Ovary (tissue), 9 donors: Measurements from ENCODE around the gene SGMS1. TPM values are rescaled to one million over a fixed set of nuclear protein-coding genes. Genes with fewer than 3 reads are reported as not detected.
"Not testable (repeated sequence)": the region's sequence is repeated elsewhere in the genome, so short reads cannot be mapped to it uniquely, and the experiment has no call there.

Experiments used
- DNase-seq, 5 donors: peaks; one replicate each; pipeline ENCODE4 v3.0.0-alpha.2; 2019 to 2020
- H3K27ac ChIP-seq, 2 donors: fragments of 200-600 bp; one replicate each; pipeline versions ENCODE4 v1.5.1 to v1.8.0; 2019 to 2022
- H3K27me3 ChIP-seq: fragments of 200-600 bp; one replicate; pipeline ENCODE4 v1.8.0; 2022
- H3K36me3 ChIP-seq: fragments of 200-600 bp; sonication (generic); one replicate; pipeline ENCODE4 v1.5.1; 2019
- H3K4me1 ChIP-seq: one replicate; pipeline ENCODE4 v1.8.1; 2013; ENCODE audit warnings: mild to moderate bottlenecking, moderate library complexity; ENCODE audit not compliant: insufficient read depth
- H3K4me3 ChIP-seq: fragments of 200-600 bp; sonication (generic); one replicate; pipeline ENCODE4 v1.5.1; 2017
- H3K9me3 ChIP-seq, 2 donors: fragments of 200-600 bp in 1 of 2; sonication (generic) in 1 of 2; one replicate each; pipeline versions ENCODE4 v1.5.1 to v1.8.1; 2013 to 2019; ENCODE audit warnings: mild to moderate bottlenecking in 1 of 2, moderate library complexity in 1 of 2
- CTCF ChIP-seq, 3 donors: fragments of 450-650 bp in 2 of 3; fragments of 200-600 bp in 1 of 3; IDR thresholded peaks; one replicate each; pipeline versions ENCODE4 v1.5.1 to v1.8.0; 2016 to 2022; ENCODE audit warnings: antibody characterized with exemption in 3 of 3, mild to moderate bottlenecking in 1 of 3
- EP300 ChIP-seq: sonication (generic); formaldehyde crosslinking; IDR thresholded peaks from one replicate; pipeline ENCODE4 v1.6.1; 2017; ENCODE audit warnings: antibody characterized with exemption
- POLR2A ChIP-seq: fragments of 450-650 bp; IDR thresholded peaks from one replicate; pipeline ENCODE4 v1.6.1; 2017; ENCODE audit warnings: antibody characterized with exemption, mild to moderate bottlenecking, moderate library complexity
- WGBS, 3 donors: extraction: QIAGEN DNeasy Blood & Tissue Kit in 1 of 3; methylation state at CpG; one replicate each; pipeline versions ENCODE4 v1.1.5 to v1.1.7; 2013 to 2017; 5-methylcytosine and 5-hydroxymethylcytosine counted together
- intact Hi-C, 4 donors: fragments of 100-400 bp; cut with DNase I; formaldehyde crosslinking; loops; one replicate each; pipeline versions ENCODE4 v1.11.0 to v1.15.1; 2022 to 2023
- polyA plus RNA-seq, 2 donors: library from polyadenylated mRNA; stranded (reverse); fragments of 200-250 nt in 1 of 2; fragments of 350-450 nt in 1 of 2; fragmentation: Illumina TruSeq in 1 of 2; extraction: RNeasy Lipid Tissue Mini Kit (QIAGEN cat#74804) in 1 of 2; gene quantifications; one replicate each; pipeline ENCODE4 v1.2.3, GENCODE V29; 2013 to 2014
- total RNA-seq, 7 donors: library from RNA; depleted of rRNA in 2 of 7; stranded (reverse); fragments of >200 nt in 2 of 7; fragmentation: NEBNext Ultra II Directional in 3 of 7; extraction: Animal tissue kit (Norgen Biotek cat#: 25700) in 3 of 7; gene quantifications; one replicate each; pipeline versions ENCODE4 v1.1.0 to v1.2.4, GENCODE V29; 2016 to 2023
- donor health status: DM: no; HTN: no; CAD: no; lungs with moderate emphysema.
- donor health status: DM: no; HTN: no; CAD: no.
- donor health status: Bipolar disorder and iron deficiency.
- donor health status: DM: yes; HTN: yes; CAD: no.
- donor health status: DM: no; HTN: no; CAD: no.
- donor health status: DM: yes; HTN: yes; CAD: no.

The SGMS1 gene
- total and polyA plus RNA-seq, 9 donors: 15.6 to 90.0 (median 39.0) TPM

DNA sequence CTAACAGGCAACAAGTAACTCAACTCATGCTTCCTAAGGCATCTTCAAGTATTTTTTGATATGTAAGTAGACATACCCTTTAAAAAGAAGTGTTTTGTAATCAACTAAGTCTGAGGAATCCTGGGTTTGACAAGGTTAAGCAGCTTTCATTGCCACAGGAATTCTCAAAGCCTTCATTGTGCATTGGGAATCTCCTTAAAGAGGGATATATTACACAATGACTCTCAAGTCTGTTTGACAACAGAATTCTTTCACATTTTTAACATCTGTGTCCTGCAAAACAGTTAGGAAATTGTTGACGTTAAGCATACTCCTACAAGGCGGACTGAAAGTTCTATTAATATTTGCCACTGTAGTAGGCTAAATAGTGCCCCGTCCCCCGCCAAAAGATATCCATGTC lies 71.4 kb downstream of the SGMS1 start:
- intact Hi-C loops: loop anchor here in 3 of 4 donors (10.0 kb wide), 1 partner anchor 72 kb away; the partner anchor contains the start of gene SGMS1 (in 3 of the 3)
- H3K36me3 ChIP-seq: no peaks in the 10 kb centered on the region
- H3K27me3 ChIP-seq: no peaks in the 10 kb centered on the region
- TF ChIP-seq CTCF (IDR thresholded peaks at IDR 0.05) (no peak), EP300 (no peak), POLR2A (no peak)
- DNase-seq: no peak
- no peak overlapping the region for H3K27ac ChIP-seq
- no peak overlapping the region for H3K4me3 ChIP-seq
- H3K4me1 ChIP-seq: peaks cover 22% of the 10 kb centered on the region
- 9 to 25% (median 12%) methylated on average over 4 of the region's 4 CpGs for WGBS, 3 donors
- no peaks in the 10 kb centered on the region for H3K9me3 ChIP-seq

DNA sequence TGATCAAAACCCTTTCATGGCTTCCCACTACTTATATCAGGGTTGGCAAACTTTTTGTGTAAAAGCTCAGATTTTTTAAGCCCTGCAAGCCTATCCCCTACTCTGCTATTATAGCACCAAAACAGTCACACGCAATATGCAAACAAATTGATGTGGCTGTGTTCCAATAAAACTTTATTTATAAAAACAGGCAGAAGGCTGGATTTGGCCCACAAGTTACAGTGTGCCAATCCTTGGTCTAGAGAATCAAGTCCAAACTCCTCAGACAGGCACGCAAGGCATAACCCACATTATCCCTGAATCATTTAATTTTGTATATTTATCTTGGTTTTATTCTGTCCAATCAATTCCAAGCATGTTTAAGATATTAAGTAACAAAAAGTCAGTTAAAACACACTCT lies 71.9 kb downstream of the SGMS1 start:
- Histone ChIP-seq H3K4me3 (no peak overlapping the region), H3K36me3 (no peaks in the 10 kb centered on the region), H3K4me1 (peaks cover 22% of the 10 kb centered on the region), H3K27ac (no peak overlapping the region), H3K27me3 (no peaks in the 10 kb centered on the region), H3K9me3 (no peaks in the 10 kb centered on the region)
- WGBS, 3 donors: 79 to 87% (median 80%) methylated on average over 2 of the region's 2 CpGs
- no peak for DNase-seq
- intact Hi-C loops: loop anchor here in 3 of 4 donors (10.0 kb wide), 1 partner anchor 73 kb away; the partner anchor contains the start of gene SGMS1 (in 3 of the 3)
- TF ChIP-seq CTCF (IDR thresholded peaks at IDR 0.05) (no peak), EP300 (no peak), POLR2A (no peak)

DNA sequence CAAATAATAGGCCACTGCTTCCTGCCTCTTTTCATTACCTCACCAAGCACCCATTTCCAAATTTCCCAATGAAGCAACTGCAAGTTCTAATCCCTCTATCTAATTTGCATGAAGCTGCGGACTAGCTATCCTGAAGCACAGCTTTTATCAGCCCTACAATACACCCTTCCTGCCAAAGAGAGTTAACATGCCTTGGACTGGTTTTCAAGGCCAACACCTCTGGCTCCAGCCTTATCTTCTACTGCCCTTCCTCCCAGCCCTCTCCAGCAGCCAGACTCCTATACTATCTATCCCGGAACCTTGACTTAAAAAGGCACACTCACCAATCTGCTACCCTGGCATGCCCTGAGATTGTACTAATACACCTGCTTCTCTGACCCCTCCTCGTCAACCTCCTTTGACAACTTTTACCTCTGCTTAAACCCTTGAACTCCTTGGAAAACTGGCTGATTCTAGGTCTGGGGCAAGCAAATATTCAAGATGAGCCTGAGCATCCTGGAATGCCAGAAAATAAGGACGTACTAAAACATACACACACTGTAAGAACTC lies 73.4 kb downstream of the SGMS1 start:
- Histone ChIP-seq H3K4me1 (peaks cover 18% of the 10 kb centered on the region), H3K27me3 (no peaks in the 10 kb centered on the region), H3K36me3 (no peaks in the 10 kb centered on the region), H3K27ac (no peak overlapping the region), H3K9me3 (no peaks in the 10 kb centered on the region), H3K4me3 (no peak overlapping the region)
- WGBS, 3 donors: 20 to 30% (median 21%) methylated on average over 4 of the region's 4 CpGs
- TF ChIP-seq EP300 (no peak), POLR2A (no peak), CTCF (IDR thresholded peaks at IDR 0.05) (no peak)
- intact Hi-C loops: loop anchor here in 3 of 4 donors (10.0 kb wide), 1 partner anchor 74 kb away; the partner anchor contains the start of gene SGMS1 (in 3 of the 3)
- peak in 3 of 5 donors; percentile 30 to 50 (median 31) for DNase-seq

DNA sequence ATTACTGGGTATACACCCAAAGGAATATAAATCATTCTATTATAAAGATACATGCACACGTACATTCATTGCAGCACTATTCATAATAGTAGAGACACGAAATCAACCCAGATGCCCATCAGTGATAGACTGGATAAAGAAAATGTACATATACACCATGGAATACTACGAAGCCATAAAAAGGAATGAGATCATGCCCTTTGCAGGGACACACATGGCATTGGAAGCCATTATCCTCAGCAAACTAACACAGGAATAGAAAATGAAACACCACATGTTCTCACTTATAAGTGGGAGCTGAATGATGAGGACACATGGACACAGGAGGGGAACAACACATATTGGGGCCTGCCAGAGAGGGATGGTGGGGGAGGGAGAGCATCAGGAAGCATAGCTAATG lies 74.6 kb downstream of the SGMS1 start:
- H3K36me3 ChIP-seq, H3K27ac ChIP-seq, DNase-seq, H3K27me3 ChIP-seq, H3K9me3 ChIP-seq, H3K4me3 ChIP-seq, intact Hi-C loops: not testable (repeated sequence)
- WGBS, 3 donors: 91 to 99% (median 98%) methylated on average over 3 of the region's 3 CpGs
- peaks cover 12% of the 10 kb centered on the region for H3K4me1 ChIP-seq

GRCh38 chr10:50548481-50548880 lies 75.3 kb downstream of the SGMS1 start:
- H3K4me3 ChIP-seq, intact Hi-C loops, H3K27me3 ChIP-seq, H3K36me3 ChIP-seq, H3K9me3 ChIP-seq, DNase-seq, H3K27ac ChIP-seq: not testable (repeated sequence)
- peaks cover 14% of the 10 kb centered on the region for H3K4me1 ChIP-seq
- WGBS, 3 donors: 92 to 97% (median 92%) methylated on average over 1 of the region's 1 CpG

- DNase-seq, H3K4me3 ChIP-seq, H3K36me3 ChIP-seq, H3K27ac ChIP-seq, H3K9me3 ChIP-seq, H3K27me3 ChIP-seq, intact Hi-C loops: not testable (repeated sequence)
- H3K4me1 ChIP-seq: peaks cover 12% of the 10 kb centered on the region
- WGBS, 3 donors: 86 to 100% (median 96%) methylated on average over 1 of the region's 1 CpG
Observed at GRCh38 chr10:50546287-50546686, 77.5 kb downstream of the SGMS1 start.
